GM12873 (cell line): ENCODE measurements around the gene TMEM94.

ENCODE experiments used
- CTCF ChIP-seq: IDR thresholded peaks from 2 replicates; pipeline ENCODE4 v1.5.1; 2012; ENCODE audit warnings: low read depth, mild to moderate bottlenecking, moderate library complexity, low read length, control low read depth; ENCODE audit not compliant: insufficient read depth; ENCODE audit errors: missing control alignments

Gene TMEM94

GRCh38 chr17:75516619-75517296, 60.3 kb downstream of the TMEM94 start:
- no peak for TF ChIP-seq CTCF

- TF ChIP-seq CTCF, result peak; percentile 50
These were observed 60.9 kb downstream of the TMEM94 start for GRCh38 chr17:75517297-75517865.

- TF ChIP-seq CTCF, result no peak
These were observed 61.8 kb downstream of the TMEM94 start for GRCh38 chr17:75518201-75518600.

- no peak for TF ChIP-seq CTCF
These were observed 62.6 kb downstream of the TMEM94 start for GRCh38 chr17:75518983-75519537.

GRCh38 chr17:75521290-75521689, 64.9 kb downstream of the TMEM94 start:
- TF ChIP-seq CTCF, result no peak

- no peak for TF ChIP-seq CTCF
These were observed 65.7 kb downstream of the TMEM94 start for GRCh38 chr17:75521951-75522727.

- TF ChIP-seq CTCF, result no peak
These were observed 67.2 kb downstream of the TMEM94 start for GRCh38 chr17:75523647-75524046.
